ENCODE results near the gene OR10J1. TPM values are rescaled to one million over a fixed set of nuclear protein-coding genes. Genes with fewer than 3 reads are reported as not detected.

OR10J1 gene
- total RNA-seq: not detected in 2 replicates

GRCh38 chr1:159439422-159439821 is at the start of gene OR10J1:
Gene OR10J1, plus strand, starts transcription at chr1:159439722. Its CDS starts 70 bp downstream, at chr1:159439792.
- Mint-ChIP-seq H3K4me1 (ENCODE audit: low read depth) (no peaks in the 10 kb centered on the region), H3K9me3 (no peaks in the 10 kb centered on the region), H3K27ac (no peak within 1 kb of the TSS), H3K27me3 (ENCODE audit: insufficient read depth) (peaks cover 3% of the 10 kb centered on the region), H3K4me3 (no peak within 1 kb of the TSS), H3K36me3 (ENCODE audit: low read depth) (no peaks in the 10 kb centered on the region)
- DNase-seq (ENCODE audit: low spot score): no peak
- intact Hi-C loops (cut with micrococcal nuclease): no loop called here

GRCh38 chr1:159406821-159407220 is 32.7 kb upstream of the OR10J1 start:
- Mint-ChIP-seq H3K27me3 (ENCODE audit: insufficient read depth) (no peaks in the 10 kb centered on the region), H3K27ac (no peak overlapping the region), H3K9me3 (peaks cover 3% of the 10 kb centered on the region), H3K4me3 (no peak overlapping the region), H3K36me3 (ENCODE audit: low read depth) (no peaks in the 10 kb centered on the region), H3K4me1 (ENCODE audit: low read depth) (no peaks in the 10 kb centered on the region)
- intact Hi-C loops (cut with micrococcal nuclease): no loop called here
- DNase-seq (ENCODE audit: low spot score): no peak

GRCh38 chr1:159408862-159409400 is 30.6 kb upstream of the OR10J1 start:
- intact Hi-C loops (cut with micrococcal nuclease): no loop called here
- no peaks in the 10 kb centered on the region for H3K36me3 Mint-ChIP-seq (ENCODE audit: low read depth)
- H3K27ac Mint-ChIP-seq: no peak overlapping the region
- H3K4me3 Mint-ChIP-seq: no peak overlapping the region
- DNase-seq (ENCODE audit: low spot score): no peak
- peaks cover under 1% of the 10 kb centered on the region for H3K27me3 Mint-ChIP-seq (ENCODE audit: insufficient read depth)
- peaks cover 3% of the 10 kb centered on the region for H3K9me3 Mint-ChIP-seq
- H3K4me1 Mint-ChIP-seq (ENCODE audit: low read depth): no peaks in the 10 kb centered on the region

GRCh38 chr1:159421821-159422220 is 17.7 kb upstream of the OR10J1 start:
- Mint-ChIP-seq H3K36me3 (ENCODE audit: low read depth) (no peaks in the 10 kb centered on the region), H3K4me3 (no peak overlapping the region), H3K27me3 (ENCODE audit: insufficient read depth) (no peaks in the 10 kb centered on the region), H3K4me1 (ENCODE audit: low read depth) (no peaks in the 10 kb centered on the region), H3K27ac (no peak overlapping the region), H3K9me3 (peaks cover 15% of the 10 kb centered on the region)
- intact Hi-C loops (cut with micrococcal nuclease): no loop called here
- no peak for DNase-seq (ENCODE audit: low spot score)

GRCh38 chr1:159428536-159428935 is 11.0 kb upstream of the OR10J1 start:
- H3K27ac Mint-ChIP-seq: no peak overlapping the region
- no peaks in the 10 kb centered on the region for H3K36me3 Mint-ChIP-seq (ENCODE audit: low read depth)
- H3K9me3 Mint-ChIP-seq: no peaks in the 10 kb centered on the region
- H3K4me1 Mint-ChIP-seq (ENCODE audit: low read depth): no peaks in the 10 kb centered on the region
- intact Hi-C loops (cut with micrococcal nuclease): no loop called here
- DNase-seq (ENCODE audit: low spot score): no peak
- H3K4me3 Mint-ChIP-seq: no peak overlapping the region
- peaks cover 2% of the 10 kb centered on the region for H3K27me3 Mint-ChIP-seq (ENCODE audit: insufficient read depth)

- no peak overlapping the region for H3K4me3 Mint-ChIP-seq
- H3K36me3 Mint-ChIP-seq (ENCODE audit: low read depth): no peaks in the 10 kb centered on the region
- no peaks in the 10 kb centered on the region for H3K4me1 Mint-ChIP-seq (ENCODE audit: low read depth)
- H3K27me3 Mint-ChIP-seq (ENCODE audit: insufficient read depth): peaks cover 2% of the 10 kb centered on the region
- no peak overlapping the region for H3K27ac Mint-ChIP-seq
- H3K9me3 Mint-ChIP-seq: no peaks in the 10 kb centered on the region
- intact Hi-C loops (cut with micrococcal nuclease): no loop called here
- no peak for DNase-seq (ENCODE audit: low spot score)
Observed at GRCh38 chr1:159429074-159429861, 10.3 kb upstream of the OR10J1 start.

GRCh38 chr1:159430985-159431384 is 8.5 kb upstream of the OR10J1 start:
- intact Hi-C loops (cut with micrococcal nuclease): no loop called here
- peaks cover 2% of the 10 kb centered on the region for H3K27me3 Mint-ChIP-seq (ENCODE audit: insufficient read depth)

GRCh38 chr1:159431904-159432303 is 7.6 kb upstream of the OR10J1 start, which contains the start of gene OR10J4:
Gene OR10J4, plus strand, starts transcription at chr1:159432204.
- no peaks in the 10 kb centered on the region for H3K4me1 Mint-ChIP-seq (ENCODE audit: low read depth)

More at GRCh38 chr1:159430985-159431384, 8.5 kb upstream of the OR10J1 start:
- no peaks in the 10 kb centered on the region for H3K9me3 Mint-ChIP-seq
- no peak for DNase-seq (ENCODE audit: low spot score)
- H3K27ac Mint-ChIP-seq: no peak overlapping the region
- no peaks in the 10 kb centered on the region for H3K4me1 Mint-ChIP-seq (ENCODE audit: low read depth)
- no peak overlapping the region for H3K4me3 Mint-ChIP-seq
- no peaks in the 10 kb centered on the region for H3K36me3 Mint-ChIP-seq (ENCODE audit: low read depth)

GRCh38 chr1:159436469-159436868 is 3.1 kb upstream of the OR10J1 start:
- Mint-ChIP-seq H3K36me3 (ENCODE audit: low read depth) (no peaks in the 10 kb centered on the region), H3K27me3 (ENCODE audit: insufficient read depth) (peaks cover 2% of the 10 kb centered on the region), H3K4me3 (no peak overlapping the region), H3K27ac (no peak overlapping the region), H3K4me1 (ENCODE audit: low read depth) (no peaks in the 10 kb centered on the region), H3K9me3 (no peaks in the 10 kb centered on the region)
- DNase-seq (ENCODE audit: low spot score): no peak
- intact Hi-C loops (cut with micrococcal nuclease): no loop called here

More at GRCh38 chr1:159431904-159432303, 7.6 kb upstream of the OR10J1 start, which contains the start of gene OR10J4:
- no peak for DNase-seq (ENCODE audit: low spot score)
- Mint-ChIP-seq H3K36me3 (ENCODE audit: low read depth) (no peaks in the 10 kb centered on the region), H3K4me3 (no peak within 1 kb of the TSS), H3K27me3 (ENCODE audit: insufficient read depth) (peaks cover 2% of the 10 kb centered on the region), H3K9me3 (no peaks in the 10 kb centered on the region), H3K27ac (no peak within 1 kb of the TSS)
- intact Hi-C loops (cut with micrococcal nuclease): no loop called here

- DNase-seq (ENCODE audit: low spot score): no peak
- Mint-ChIP-seq H3K4me1 (ENCODE audit: low read depth) (no peaks in the 10 kb centered on the region), H3K4me3 (no peak overlapping the region), H3K36me3 (ENCODE audit: low read depth) (no peaks in the 10 kb centered on the region), H3K9me3 (no peaks in the 10 kb centered on the region), H3K27ac (no peak overlapping the region), H3K27me3 (ENCODE audit: insufficient read depth) (peaks cover 3% of the 10 kb centered on the region)
- intact Hi-C loops (cut with micrococcal nuclease): no loop called here
Observed at GRCh38 chr1:159441360-159441759, 1.8 kb downstream of the OR10J1 start.

GRCh38 chr1:159442428-159442827 is 2.9 kb downstream of the OR10J1 start:
- H3K27me3 Mint-ChIP-seq (ENCODE audit: insufficient read depth): peaks cover 3% of the 10 kb centered on the region
- no peaks in the 10 kb centered on the region for H3K4me1 Mint-ChIP-seq (ENCODE audit: low read depth)
- H3K36me3 Mint-ChIP-seq (ENCODE audit: low read depth): no peaks in the 10 kb centered on the region
- no peaks in the 10 kb centered on the region for H3K9me3 Mint-ChIP-seq
- no peak overlapping the region for H3K4me3 Mint-ChIP-seq
- H3K27ac Mint-ChIP-seq: no peak overlapping the region
- DNase-seq (ENCODE audit: low spot score): no peak
- intact Hi-C loops (cut with micrococcal nuclease): no loop called here

- DNase-seq (ENCODE audit: low spot score): no peak
- Mint-ChIP-seq H3K4me1 (ENCODE audit: low read depth) (no peaks in the 10 kb centered on the region), H3K27ac (no peak overlapping the region), H3K36me3 (ENCODE audit: low read depth) (no peaks in the 10 kb centered on the region), H3K4me3 (no peak overlapping the region), H3K9me3 (no peaks in the 10 kb centered on the region), H3K27me3 (ENCODE audit: insufficient read depth) (peaks cover 3% of the 10 kb centered on the region)
- intact Hi-C loops (cut with micrococcal nuclease): no loop called here
Observed at GRCh38 chr1:159443066-159443750, 3.7 kb downstream of the OR10J1 start.

- Mint-ChIP-seq H3K27ac (no peak overlapping the region), H3K4me1 (ENCODE audit: low read depth) (no peaks in the 10 kb centered on the region), H3K36me3 (ENCODE audit: low read depth) (no peaks in the 10 kb centered on the region), H3K4me3 (no peak overlapping the region), H3K27me3 (ENCODE audit: insufficient read depth) (peaks cover 3% of the 10 kb centered on the region), H3K9me3 (no peaks in the 10 kb centered on the region)
- intact Hi-C loops (cut with micrococcal nuclease): no loop called here
- no peak for DNase-seq (ENCODE audit: low spot score)
Observed at GRCh38 chr1:159444511-159444910, 5.0 kb downstream of the OR10J1 start.

Measured in activated T-helper 1 cell treated with anti-CD3 and anti-CD28 coated beads, Interleukin-12 subunit alpha, Interleukin-12 subunit beta, Interleukin-2, Interleukin-4 antibody, amounts not matched to agents 30 ng/mL and 10 ng/mL and 1 ng/mL, durations not matched to agents 14 hours and 24 hours and 36 hours (primary cell).